Inflammatory macrophage treated with lipopolysaccharide for 4 hours (primary cell): Measurements from ENCODE around the gene CGNL1.
A peak's percentile ranks its signal among the peaks of the same experiment; 100 is the strongest.

Source experiments
- DNase-seq: peaks from one replicate; pipeline ENCODE4 v3.0.0-alpha.2; 2020

The CGNL1 gene

DNA sequence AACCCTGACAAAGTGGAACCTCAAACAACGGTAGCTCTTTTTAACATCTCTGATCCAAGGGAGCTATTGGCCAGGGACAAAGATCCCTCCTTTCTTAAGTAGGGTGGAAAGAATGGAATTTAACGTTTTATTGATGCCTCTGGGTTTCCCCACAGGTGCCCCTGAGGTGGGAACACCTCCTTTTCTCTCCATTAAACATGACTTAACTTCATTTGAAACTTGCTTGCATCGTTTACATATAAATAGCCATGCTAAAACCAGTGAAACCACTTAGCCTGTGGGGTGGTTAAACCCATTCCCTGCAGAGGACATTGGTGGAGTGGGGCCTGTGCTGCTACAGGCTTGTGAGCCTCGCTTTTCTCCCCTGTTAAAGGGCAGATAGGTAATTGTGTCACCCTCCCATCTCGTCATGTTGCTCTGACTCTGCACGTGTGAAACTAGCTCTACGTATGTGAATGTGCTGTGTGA lies 9.7 kb downstream of the CGNL1 start:
- no peak for DNase-seq

DNA sequence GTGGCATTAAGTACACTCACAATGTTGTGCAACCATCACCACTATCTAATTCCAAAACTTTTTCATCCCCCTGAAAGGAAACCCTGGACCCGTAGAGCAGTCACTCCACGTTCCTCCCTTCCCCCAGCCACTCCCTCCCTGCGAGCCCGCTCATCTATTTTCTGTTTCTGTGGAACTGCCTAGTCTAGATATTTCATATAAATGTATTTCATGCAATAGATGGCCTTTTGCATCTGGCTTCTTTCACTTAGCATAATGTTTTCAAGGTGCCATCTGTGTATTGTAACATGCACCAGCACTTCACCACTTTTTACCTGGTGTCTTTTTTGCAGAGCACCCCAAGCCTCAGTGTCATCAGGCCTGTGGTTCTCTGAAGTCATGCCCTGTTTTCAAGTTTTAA lies 10.7 kb downstream of the CGNL1 start:
- DNase-seq, result no peak

DNA sequence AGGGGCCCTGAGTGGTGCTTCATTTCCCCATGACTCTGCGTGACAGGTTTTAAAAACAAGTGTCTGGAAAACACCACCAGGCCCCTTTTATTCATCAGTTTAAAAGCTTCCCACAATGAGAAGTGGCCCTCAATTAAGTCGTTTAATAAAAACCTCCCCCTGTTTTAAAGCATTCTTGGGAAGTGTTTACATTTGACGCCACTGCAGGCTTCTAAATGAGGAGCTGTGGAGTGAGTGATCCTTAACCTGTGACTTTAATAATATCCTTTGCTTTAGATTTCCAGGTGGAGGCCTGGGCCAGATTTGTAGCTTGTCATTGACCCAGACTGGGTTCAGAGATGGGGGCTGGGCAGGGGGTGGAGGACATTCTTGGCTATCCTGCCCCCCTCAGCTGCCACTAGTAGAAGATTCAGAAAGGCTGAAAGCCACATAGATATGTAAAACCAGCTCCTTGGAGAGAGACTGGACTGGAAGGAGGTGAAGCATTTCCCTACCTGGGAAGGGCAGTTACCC lies 11.3 kb downstream of the CGNL1 start:
- no peak for DNase-seq

DNA sequence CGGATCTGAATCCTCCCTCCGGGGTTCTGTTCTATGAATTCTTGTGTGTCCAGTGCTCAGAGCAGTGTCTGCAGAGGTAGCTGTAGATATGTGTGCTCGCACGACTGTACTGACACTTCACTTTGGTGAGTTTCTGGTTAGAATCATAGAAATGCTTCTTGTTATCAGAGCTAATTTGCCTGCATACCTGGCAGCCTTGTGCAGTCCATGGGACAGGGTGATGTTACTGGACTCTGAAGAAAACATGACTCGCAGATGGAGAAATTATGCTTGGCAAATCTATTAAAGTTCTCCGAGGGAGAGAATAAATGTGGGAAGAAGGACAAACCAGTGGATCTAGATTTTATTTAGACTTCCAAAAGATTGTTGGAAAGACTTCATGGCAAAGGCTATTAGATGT lies 12.2 kb downstream of the CGNL1 start:
- no peak for DNase-seq

DNA sequence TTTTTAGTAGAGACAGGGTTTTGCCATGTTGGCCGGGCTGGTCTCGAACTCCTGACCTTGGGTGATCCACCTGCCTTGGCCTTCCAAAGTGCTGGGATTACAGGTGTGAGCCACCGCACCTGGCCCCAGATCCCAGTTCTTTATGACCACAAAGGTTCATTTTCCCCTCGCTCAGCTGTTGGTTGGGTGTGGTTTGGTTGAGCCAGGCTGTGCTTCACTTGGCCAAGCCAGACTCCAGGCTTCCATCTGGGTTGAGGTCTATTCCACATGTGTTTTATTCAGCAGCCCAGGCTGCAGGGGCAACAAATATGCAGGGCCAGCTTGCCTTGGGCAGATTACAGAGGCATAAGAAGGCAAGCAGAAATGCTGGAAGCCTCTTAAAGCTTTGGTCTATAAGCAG lies 13.7 kb downstream of the CGNL1 start:
- no peak for DNase-seq

DNA sequence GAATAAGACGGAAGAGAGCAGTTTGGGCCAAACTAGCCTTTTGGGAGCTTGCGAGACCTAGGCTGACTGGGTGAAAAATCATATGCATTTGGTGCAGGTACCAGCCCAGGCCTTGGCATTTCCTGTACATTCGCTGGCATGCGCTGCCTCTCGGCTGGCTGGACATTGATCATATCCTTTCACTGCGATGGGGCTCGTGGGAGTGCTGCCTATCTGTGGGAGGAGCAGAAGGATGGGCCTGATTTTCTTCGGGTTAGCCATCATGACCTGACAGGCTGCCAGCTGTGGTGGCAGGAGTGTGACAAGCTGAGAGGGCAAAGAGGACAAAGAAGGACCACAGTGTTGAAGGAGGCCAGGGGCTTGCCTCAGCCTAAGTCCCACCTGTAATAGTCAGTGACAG lies 14.3 kb downstream of the CGNL1 start:
- no peak for DNase-seq

DNA sequence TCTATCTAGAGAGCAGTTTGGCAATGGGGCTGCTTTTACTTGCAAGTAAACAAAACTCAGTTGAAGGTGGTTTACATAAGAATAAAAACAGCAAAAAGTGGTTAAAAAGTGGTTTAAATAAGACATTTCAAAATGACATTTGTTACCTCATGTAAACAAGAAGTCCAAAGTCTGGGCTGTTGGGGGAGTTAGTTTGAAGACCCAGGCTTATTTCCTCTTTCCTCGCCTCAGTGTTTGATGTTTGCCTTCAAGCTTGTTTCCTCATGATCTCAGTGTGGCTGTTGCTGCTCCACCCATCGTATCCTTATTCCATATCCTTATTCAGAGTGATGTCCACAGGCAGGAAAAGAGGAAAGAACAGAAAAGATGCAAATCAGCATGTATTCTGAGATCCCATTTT lies 15.2 kb downstream of the CGNL1 start:
- no peak for DNase-seq

DNA sequence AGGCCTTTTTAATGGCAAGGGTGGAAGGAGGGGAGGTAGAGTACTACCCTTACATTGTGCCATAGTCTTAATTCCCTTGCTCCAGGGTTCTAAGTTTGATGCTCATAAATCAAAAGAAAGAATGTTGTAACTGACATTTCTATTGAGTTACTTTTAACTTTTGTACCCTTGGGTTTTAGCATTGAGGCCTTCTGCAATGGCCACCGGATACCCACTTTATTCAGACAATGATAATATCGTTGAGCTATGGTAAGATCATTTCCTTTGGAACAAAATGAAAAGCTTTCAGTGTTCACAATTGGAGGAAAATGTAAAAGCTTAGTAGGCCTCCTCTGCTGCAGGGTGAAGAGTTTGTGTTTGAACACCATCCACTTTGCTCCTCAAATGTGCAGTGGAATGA lies 16.8 kb downstream of the CGNL1 start:
- DNase-seq, result no peak

DNA sequence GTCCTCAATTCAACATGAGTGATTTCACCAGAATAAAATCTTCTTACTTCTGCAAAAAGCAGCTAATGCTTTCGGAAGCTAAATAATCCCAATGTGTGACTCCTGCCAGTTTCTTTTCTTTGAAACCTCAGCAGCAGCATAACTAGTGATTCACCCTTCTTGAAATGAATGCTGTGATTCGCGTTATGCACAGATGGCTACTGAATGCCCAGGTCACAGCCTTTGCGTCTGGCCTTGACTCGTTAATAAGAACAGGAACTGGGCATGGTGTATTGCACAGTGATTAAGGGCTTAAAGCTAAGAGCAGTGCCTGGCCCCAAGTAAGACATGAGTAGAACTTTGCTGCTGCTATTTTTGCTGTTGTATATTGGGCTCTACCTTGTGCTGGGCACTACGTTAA lies 19.0 kb downstream of the CGNL1 start:
- DNase-seq, result peak; percentile 19

DNA sequence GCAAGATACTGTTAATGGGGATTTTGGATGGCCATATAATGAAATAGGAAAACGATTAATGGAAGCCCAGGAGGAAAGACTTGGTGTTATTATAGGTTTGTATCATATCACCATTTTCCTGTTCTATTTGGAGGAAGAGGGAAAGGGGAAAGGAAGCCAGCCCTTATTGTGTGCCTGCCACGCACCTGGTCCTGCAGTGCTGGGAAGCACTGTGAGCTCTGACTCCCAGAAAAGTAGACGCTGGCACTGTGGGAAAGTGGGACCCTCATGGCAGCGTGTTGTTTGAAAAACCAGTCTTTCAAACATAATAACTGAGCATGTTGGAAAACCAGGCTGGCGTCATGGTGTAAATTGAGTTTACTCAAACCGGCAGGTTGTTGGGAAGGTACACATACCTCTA lies 22.0 kb downstream of the CGNL1 start:
- DNase-seq, result no peak

DNA sequence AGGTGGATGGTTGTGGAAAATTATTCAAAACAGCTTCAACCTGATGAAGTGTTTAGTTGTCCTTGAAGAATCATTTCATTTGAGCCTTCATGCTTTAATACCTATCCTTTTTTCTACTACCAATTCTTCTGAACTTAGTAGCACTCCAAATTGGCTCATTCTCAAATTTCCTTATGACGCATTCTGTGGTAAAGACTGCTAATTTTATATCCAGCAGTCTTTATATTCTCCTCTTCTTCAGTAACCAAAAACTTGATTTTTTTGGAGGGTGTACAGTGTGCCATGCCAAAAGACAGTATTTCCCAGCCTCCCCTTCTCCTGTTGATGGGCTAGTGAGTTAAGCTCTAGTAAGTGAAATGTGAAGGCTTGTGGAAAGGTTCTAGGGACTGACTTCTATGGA lies 25.2 kb downstream of the CGNL1 start:
- DNase-seq, result no peak

DNA sequence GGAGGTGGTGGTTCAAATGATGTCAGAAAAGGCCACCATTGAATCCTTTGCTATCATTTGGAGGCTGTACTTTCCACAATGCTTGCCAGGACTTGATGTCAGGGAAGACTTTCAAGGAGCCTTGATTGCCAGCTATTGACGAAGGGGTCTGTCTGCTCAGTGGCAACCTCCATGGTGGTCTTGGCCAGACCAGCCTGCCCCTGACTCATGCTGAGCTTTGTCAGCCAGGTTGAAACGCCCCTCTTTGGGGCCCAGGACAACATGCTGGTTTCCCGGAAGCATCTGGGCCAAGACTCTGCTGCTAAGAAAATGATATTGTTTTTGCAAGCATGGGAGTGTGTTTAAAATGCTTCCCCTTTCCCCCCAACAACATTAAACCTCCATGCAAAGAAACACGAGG lies 26.7 kb downstream of the CGNL1 start:
- no peak for DNase-seq

DNA sequence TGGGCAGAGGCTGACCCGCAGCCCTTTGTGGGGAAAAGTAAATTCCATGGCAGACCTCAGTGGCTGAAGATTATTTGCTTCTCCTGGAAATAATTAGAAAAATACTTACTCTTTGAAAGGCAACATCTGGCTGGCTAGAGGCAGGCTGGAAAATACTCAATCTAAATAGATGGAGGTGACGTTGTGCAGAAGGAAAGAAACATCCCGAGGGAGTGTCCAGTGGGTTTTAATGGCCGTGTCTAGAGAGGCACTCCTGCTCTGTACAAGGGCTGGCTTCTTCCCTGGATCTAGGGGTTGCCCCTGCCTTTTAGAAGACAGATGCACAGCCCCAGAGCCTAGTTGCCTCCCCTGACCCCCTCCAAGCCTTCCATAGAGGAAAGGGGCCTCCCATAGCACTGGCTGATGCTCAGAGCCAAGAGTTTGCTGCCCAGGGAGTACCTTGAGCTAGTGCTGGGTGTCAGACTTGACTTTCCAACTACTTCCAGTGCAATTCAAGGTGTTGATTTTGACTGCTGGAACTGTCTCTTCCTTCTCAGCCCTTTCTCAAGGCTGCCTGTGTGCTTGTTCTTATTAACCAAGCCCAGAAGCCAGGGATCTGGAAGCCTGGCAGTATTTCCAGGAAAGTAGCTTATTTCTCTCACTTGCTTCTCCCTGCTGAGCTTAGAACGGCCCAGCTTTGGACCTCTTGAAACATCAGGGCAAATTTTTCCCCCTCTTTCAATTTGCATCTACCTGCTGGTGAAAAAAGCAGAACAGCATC lies 27.4 kb downstream of the CGNL1 start:
- DNase-seq, result no peak

DNA sequence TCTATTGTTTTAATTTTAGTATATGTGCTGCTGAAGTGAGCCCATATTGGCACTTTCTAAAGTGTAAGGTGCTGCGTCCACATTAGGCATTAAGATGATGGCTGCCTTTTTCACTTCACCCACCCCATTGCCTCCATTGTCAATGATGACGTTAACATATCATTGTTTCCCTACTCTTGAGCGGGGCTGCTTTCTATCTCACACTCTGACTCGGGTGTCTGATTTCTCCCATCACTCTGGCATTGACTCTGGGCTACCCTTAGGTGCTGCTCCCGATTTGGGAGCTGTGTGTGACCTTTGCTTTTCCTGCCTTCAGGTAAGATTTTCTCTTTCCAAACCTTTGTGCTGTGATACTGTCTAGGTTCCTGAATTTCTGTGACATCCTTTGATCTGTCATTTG lies 28.8 kb downstream of the CGNL1 start:
- DNase-seq, result no peak

DNA sequence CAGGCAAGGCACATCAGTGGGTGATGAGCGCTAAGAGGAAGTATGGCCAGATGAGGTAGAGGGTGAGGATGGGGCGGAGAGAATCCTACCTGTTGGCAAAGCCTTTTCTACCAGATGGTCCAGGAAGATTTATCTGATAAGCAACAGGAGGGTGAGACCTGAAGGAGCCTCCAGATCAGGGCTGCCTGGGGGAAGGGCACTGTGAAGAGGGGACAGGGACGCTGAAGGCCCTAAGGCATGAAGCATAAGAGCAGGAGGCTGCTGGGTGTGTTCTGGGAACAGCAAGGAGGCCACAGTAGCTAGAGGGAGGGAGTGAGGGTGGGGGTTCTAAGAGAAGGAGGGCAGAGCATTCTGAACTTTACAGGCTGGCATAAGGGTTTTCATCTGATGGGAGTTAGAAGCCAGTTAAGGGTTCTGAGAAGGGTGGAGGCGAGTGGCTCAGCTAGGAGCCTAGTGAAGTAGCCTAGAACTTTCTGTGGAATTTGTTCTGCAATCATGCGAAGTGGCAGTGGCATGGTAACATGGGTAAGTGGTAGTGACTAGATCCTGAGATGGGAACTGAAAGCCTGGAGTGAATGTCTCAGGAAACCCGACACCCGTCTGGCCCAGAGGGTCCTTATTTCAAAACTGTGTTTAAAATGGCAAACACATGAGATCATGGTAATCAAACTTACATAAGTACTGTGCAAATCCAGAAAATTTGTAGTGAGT lies 29.9 kb downstream of the CGNL1 start:
- DNase-seq, result no peak

DNA sequence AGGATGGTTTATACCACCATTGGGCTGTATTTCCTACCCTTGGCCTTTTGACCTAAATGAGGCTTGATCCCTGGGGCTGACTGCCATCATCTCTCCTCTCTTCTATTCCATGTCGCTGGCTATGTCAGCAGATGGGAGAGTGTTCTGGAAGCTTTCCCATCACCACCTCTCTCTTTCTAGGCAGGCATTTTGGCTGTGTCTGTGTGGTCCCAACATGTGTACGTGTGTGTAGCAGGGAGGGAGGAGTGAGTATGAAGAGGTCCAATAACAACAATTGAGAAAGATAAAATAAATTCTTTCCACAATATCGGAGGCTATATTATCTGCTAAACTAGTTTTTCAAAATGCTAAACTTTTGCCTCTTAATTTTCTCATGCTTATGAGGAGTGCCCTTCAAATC lies 34.1 kb downstream of the CGNL1 start:
- DNase-seq, result no peak

DNA sequence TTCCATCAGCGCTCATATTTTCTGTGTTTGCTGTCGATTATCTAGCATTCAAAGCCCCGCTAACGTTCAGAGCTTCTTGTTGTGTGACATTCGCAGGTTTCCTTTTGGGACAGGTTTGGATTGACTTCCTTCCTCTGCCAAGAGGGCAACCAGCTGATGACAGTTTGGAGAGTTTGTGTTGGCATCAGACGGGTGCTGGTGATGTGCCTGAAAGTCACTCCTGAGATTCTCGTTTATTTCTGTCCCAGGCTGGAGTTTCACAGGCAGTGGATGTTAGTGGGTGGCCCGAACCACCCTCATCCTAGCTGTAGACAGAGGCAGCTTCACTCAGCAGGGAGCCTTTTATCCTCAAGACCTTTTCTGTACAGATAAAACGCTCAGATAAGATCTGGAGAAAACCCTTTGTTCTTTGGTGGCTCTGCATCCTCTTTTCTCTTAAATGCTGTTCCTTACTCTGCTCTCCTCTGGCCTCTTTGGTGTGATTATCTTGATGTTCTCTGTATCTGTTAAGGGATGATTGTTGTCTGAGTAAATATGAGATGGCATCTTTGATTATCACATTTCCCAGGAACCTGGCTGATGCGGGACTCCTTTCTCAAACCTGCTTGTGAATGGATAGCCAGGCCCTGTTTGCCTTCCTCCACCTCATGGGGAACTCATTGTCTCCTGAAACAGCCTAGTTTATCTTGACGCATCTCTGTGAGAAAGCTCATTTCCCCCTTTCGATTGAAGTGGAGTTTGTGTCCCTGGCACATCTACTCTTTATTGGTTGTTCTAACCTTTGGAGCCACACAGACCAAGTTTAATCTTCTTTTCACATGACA lies 35.9 kb downstream of the CGNL1 start:
- no peak for DNase-seq

DNA sequence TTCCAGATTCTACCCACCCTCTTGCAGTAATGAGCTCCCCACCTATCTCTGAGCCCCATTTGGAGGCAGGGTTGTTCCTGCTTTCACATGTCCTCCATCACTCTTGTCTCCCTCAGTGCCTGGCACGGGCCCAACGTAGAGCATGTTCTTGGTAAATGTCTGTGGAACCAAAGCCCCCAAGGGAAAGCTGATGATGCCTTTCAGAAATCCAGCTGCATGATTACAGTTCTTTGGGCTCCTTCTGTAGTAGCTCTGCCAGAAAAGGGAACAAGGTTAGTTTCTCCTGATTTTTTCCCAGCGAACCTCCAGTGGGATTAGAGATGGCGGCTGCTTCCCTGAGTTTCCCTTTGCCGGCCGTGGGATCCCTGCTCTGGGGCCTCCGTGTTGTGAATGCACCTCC lies 39.3 kb downstream of the CGNL1 start:
- no peak for DNase-seq

DNA sequence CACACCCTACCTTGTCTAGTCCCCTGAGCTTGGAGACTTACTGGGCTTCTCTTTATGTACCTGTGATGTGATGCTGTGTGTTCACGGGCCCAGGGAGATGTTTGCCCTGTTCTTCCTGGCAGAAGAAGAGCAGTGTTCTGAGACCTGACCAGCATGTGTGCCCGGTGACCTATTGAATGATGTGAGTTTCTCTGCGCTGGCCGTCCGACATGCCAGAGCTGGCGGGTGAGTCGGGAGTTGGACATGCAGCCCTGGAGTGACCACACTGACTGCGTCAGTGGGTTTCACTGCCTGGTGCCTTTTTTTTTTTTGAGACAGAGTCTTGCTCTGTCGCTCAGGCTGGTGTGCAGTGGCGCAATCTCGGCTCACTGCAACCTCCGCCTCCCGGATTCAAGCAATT lies 42.3 kb downstream of the CGNL1 start:
- DNase-seq, result no peak

DNA sequence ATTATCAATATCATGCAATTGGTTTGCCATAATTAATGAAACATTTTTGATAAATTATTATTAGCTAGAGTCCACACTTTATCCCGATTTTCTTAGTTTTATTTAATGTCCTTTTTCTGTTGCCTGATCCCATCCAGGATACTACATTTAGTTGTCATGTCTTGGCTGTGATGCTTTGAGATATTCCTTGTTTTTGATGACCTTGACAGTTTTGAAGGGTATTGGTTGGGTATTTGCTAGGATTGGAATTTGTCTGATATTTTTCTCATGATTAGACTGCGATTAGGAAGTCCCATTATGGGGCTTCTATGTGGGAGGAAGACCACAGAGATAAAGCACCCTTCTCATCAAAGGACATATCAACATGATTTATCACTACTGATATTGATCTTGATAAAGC lies 43.0 kb downstream of the CGNL1 start:
- no peak for DNase-seq

DNA sequence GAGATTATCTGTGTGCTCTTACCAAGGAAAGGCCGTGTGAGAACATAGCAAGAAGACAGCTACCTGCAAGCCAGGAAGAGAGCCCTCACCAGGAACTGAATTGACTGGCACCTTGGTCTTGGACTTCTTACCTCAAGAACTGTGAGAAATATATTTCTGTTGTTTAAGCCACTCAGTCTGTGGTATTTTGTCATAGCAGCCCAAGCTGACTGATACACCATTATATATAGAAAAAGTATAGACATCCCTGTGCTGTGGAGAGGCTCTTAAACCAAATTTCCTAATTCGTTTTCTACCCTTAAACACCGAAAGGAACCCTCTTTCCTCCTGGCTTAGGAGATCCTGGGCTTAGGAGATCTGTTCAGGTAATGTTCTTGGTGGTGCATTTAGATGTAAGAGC lies 44.8 kb downstream of the CGNL1 start:
- no peak for DNase-seq

DNA sequence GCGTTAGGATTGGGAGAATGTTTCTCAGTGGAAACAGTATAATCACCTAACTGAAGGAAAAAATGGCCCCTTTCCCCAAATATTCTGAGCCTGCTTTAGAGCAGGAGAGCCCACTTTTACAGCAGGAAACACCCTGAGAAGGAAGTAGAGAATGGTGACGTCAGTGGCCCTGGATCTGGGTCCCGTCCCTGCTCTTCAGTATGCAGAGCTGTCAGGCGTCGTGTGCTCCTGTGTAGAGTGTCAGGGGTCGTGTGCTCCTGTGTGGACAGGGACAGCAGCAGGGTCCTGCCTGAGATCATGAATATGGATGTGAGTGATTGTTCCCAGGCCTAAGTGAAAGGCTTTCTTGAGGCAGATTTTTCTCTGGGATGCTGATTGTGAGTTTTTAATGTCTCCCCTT lies 45.2 kb downstream of the CGNL1 start:
- peak; percentile 23 for DNase-seq

DNA sequence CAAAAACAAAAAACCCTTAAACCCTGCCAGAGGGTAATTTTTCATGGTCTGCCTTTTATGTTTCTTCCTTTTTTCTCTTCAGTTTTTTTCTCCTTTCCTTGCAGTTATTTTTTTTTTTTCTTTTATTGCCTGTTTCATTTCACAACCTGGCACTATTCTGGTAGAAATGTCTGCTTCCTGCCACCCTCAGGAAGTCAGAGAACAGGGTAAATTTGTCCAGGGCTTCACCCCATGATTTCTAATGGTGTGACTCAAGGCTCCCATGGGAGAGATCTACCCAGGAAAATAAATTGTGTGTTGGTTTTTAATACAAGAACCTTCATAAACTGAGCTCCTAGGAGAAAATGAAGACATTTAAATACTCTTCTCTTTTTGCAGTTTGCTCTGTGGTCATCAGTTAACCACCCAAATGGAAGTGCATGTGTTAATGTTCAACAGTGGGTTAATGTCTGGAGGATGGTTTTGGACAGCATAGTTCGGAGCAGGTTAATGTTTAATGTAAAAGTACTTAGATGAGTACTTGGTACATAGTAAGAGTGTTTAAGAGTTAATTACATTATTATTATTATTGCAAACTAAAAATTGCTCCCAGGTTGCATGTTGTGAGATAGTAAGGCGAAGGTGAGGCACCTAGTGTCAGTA lies 45.9 kb downstream of the CGNL1 start:
- no peak for DNase-seq
